GM04504 (cell line): ENCODE measurements around the gene C6orf89.

Experiments used
- DNase-seq: peaks from one replicate; pipeline ENCODE4 v3.0.0-alpha.2; 2012; ENCODE audit warnings: low read depth

The C6orf89 gene

GRCh38 chr6:36969988-36970891, 84.5 kb downstream of the C6orf89 start:
- no peak for DNase-seq

- no peak for DNase-seq
These were observed 85.4 kb downstream of the C6orf89 start for GRCh38 chr6:36970892-36971842.

GRCh38 chr6:36971921-36972673, 86.3 kb downstream of the C6orf89 start:
- no peak for DNase-seq

GRCh38 chr6:36973190-36973589, 87.4 kb downstream of the C6orf89 start:
- no peak for DNase-seq

- DNase-seq, result no peak
These were observed 87.9 kb downstream of the C6orf89 start for GRCh38 chr6:36973647-36974046.

- DNase-seq, result no peak
These were observed 89.7 kb downstream of the C6orf89 start for GRCh38 chr6:36975231-36976006.

GRCh38 chr6:36976007-36976264, 90.2 kb downstream of the C6orf89 start:
- no peak for DNase-seq

GRCh38 chr6:36976509-36976908, 90.8 kb downstream of the C6orf89 start:
- no peak for DNase-seq

GRCh38 chr6:36976931-36977330, 91.2 kb downstream of the C6orf89 start:
- DNase-seq, result no peak

- no peak for DNase-seq
These were observed 91.8 kb downstream of the C6orf89 start for GRCh38 chr6:36977470-36977941.
